Gastrocnemius medialis (tissue), 4 donors: ENCODE results near the gene VAT1L.

Source experiments
- CTCF ChIP-seq, 5 experiments: fragments of 450-650 bp in 3 of 5; fragments of 200-600 bp in 2 of 5; sonication (generic) in 2 of 5; IDR thresholded peaks in 4 of 5; conservative IDR thresholded peaks in 1 of 5; 1 replicate in 4 of 5; 2 replicates in 1 of 5; pipeline ENCODE4 v1.5.1; 2016 to 2019; ENCODE audit warnings: antibody characterized with exemption in 5 of 5, mild to moderate bottlenecking in 3 of 5, moderate library complexity in 3 of 5
- POLR2A ChIP-seq, 2 donors: fragments of 450-650 bp; IDR thresholded peaks; one replicate each; pipeline ENCODE4 v1.6.1; 2017; ENCODE audit warnings: antibody characterized with exemption in 2 of 2, mild to moderate bottlenecking in 2 of 2, moderate library complexity in 2 of 2

- TF ChIP-seq CTCF (IDR thresholded peaks at IDR 0.05 in 4 of 5, conservative IDR thresholded peaks at IDR 0.05 in 1 of 5), result no peak
- no peak for TF ChIP-seq POLR2A (IDR thresholded peaks at IDR 0.05)
Observed at GRCh38 chr16:77995843-77996455, 207.6 kb downstream of the VAT1L start.
